WTC11 (cell line): ENCODE measurements around the gene CCDC88A. TPM values are rescaled to one million over a fixed set of nuclear protein-coding genes. Genes with fewer than 3 reads are reported as not detected.

ENCODE experiments used
- ATAC-seq: fragments of 200-7000 bp; cut with Tn5 transposase; 2 replicates; pipeline ENCODE4 v1.10.0; 2021; ENCODE audit warnings: mild to moderate bottlenecking, moderate library complexity
- CTCF ChIA-PET: fragments of 300-600 bp; sonication (Branson Sonifier 250); formaldehyde crosslinking; loops from one replicate; lab custom pipeline; 2021; ENCODE audit warnings: antibody characterized with exemption; lab: Charles Lee
- POLR2A ChIA-PET: fragments of 350-600 bp; sonication (Branson Sonifier 250); formaldehyde crosslinking; loops from one replicate; lab custom pipeline; 2021; ENCODE audit warnings: antibody characterized with exemption; lab: Charles Lee
- DNase-seq: peaks from one replicate; pipeline ENCODE4 v3.0.0; 2021; ENCODE audit warnings: low spot score
- H3K27ac Mint-ChIP-seq: 2 replicates; pipeline ENCODE4 v1.8.0; 2021; ENCODE audit warnings: mixed read lengths
- H3K27me3 Mint-ChIP-seq: 2 replicates; pipeline ENCODE4 v1.8.0; 2021; ENCODE audit warnings: low read depth, mild to moderate bottlenecking, moderate library complexity, mixed read lengths
- H3K36me3 Mint-ChIP-seq: 2 replicates; pipeline ENCODE4 v1.8.0; 2021; ENCODE audit warnings: mixed read lengths
- H3K4me1 Mint-ChIP-seq: 2 replicates; pipeline ENCODE4 v1.8.0; 2022; ENCODE audit warnings: mixed read lengths
- H3K4me3 Mint-ChIP-seq: 2 replicates; pipeline ENCODE4 v1.8.0; 2021; ENCODE audit warnings: mild to moderate bottlenecking, moderate library complexity, mixed read lengths
- H3K9me3 Mint-ChIP-seq: 2 replicates; pipeline ENCODE4 v1.8.0; 2021; ENCODE audit warnings: mixed read lengths
- ATF3 ChIP-seq: sonication (generic); formaldehyde crosslinking; conservative IDR thresholded peaks from 2 replicates; pipeline ENCODE4 v1.8.1; 2022; ENCODE audit warnings: mild to moderate bottlenecking, missing genetic modification reagents
- CBFB ChIP-seq: sonication (generic); formaldehyde crosslinking; IDR thresholded peaks from 2 replicates; pipeline ENCODE4 v1.8.1; 2022; ENCODE audit warnings: mild to moderate bottlenecking, low read depth, missing genetic modification reagents
- CREM ChIP-seq: sonication (generic); formaldehyde crosslinking; IDR thresholded peaks from 2 replicates; pipeline ENCODE4 v1.8.1; 2022; ENCODE audit warnings: mild to moderate bottlenecking, missing genetic modification reagents, moderate library complexity
- ELF4 ChIP-seq: sonication (generic); formaldehyde crosslinking; IDR thresholded peaks from 2 replicates; pipeline ENCODE4 v1.8.1; 2022; ENCODE audit warnings: low read depth, mild to moderate bottlenecking, moderate library complexity, missing genetic modification reagents
- ERG ChIP-seq: fragments of 250-450 bp; sonication (Bioruptor Pico); IDR thresholded peaks from 2 replicates; pipeline ENCODE4 v1.8.0; 2021; ENCODE audit warnings: mild to moderate bottlenecking
- ESRRA ChIP-seq: sonication (generic); formaldehyde crosslinking; IDR thresholded peaks from 2 replicates; pipeline ENCODE4 v1.8.1; 2022; ENCODE audit warnings: mild to moderate bottlenecking, missing genetic modification reagents, borderline replicate concordance
- FOXP1 ChIP-seq: sonication (generic); formaldehyde crosslinking; IDR thresholded peaks from 2 replicates; pipeline ENCODE4 v1.8.0; 2022; ENCODE audit warnings: missing genetic modification reagents, mild to moderate bottlenecking, moderate library complexity, borderline replicate concordance
- GRHL2 ChIP-seq: fragments of 250-450 bp; sonication (Bioruptor Pico); IDR thresholded peaks from 2 replicates; pipeline ENCODE4 v1.8.0; 2022; ENCODE audit warnings: mild to moderate bottlenecking, moderate library complexity; ENCODE audit not compliant: insufficient replicate concordance, severe bottlenecking
- JUN ChIP-seq: sonication (generic); formaldehyde crosslinking; IDR thresholded peaks from 2 replicates; pipeline ENCODE4 v1.8.0; 2023; ENCODE audit warnings: mild to moderate bottlenecking, missing genetic modification reagents
- KAT7 ChIP-seq: sonication (generic); formaldehyde crosslinking; IDR thresholded peaks from 2 replicates; pipeline ENCODE4 v1.8.1; 2023; ENCODE audit warnings: missing genetic modification reagents, mild to moderate bottlenecking, borderline replicate concordance
- NFATC4 ChIP-seq: fragments of 250-450 bp; sonication (Bioruptor Pico); IDR thresholded peaks from 2 replicates; pipeline ENCODE4 v1.9.0; 2021; ENCODE audit warnings: mild to moderate bottlenecking
- OVOL2 ChIP-seq: fragments of 250-450 bp; sonication (Bioruptor Pico); IDR thresholded peaks from 2 replicates; pipeline ENCODE4 v1.9.0; 2021; ENCODE audit warnings: mild to moderate bottlenecking, borderline replicate concordance
- SP1 ChIP-seq: sonication (generic); formaldehyde crosslinking; conservative IDR thresholded peaks from 2 replicates; pipeline ENCODE4 v1.8.1; 2022; ENCODE audit warnings: missing genetic modification reagents
- ZMAT4 ChIP-seq: fragments of 250-450 bp; sonication (Bioruptor Pico); IDR thresholded peaks from 2 replicates; pipeline ENCODE4 v1.9.0; 2021; ENCODE audit warnings: mild to moderate bottlenecking
- ZNF121 ChIP-seq: sonication (generic); formaldehyde crosslinking; IDR thresholded peaks from 2 replicates; pipeline ENCODE4 v1.8.0; 2023; ENCODE audit warnings: missing genetic modification reagents
- ZNF219 ChIP-seq: sonication (generic); formaldehyde crosslinking; IDR thresholded peaks from 2 replicates; pipeline ENCODE4 v1.8.0; 2023; ENCODE audit warnings: missing genetic modification reagents, mild to moderate bottlenecking, borderline replicate concordance
- ZNF317 ChIP-seq: sonication (generic); formaldehyde crosslinking; IDR thresholded peaks from 2 replicates; pipeline ENCODE4 v1.8.1; 2023; ENCODE audit warnings: low read depth, mild to moderate bottlenecking, moderate library complexity, missing genetic modification reagents, borderline replicate concordance
- ZNF396 ChIP-seq: fragments of 250-450 bp; sonication (Bioruptor Pico); IDR thresholded peaks from 2 replicates; pipeline ENCODE4 v1.8.0; 2021; ENCODE audit warnings: mild to moderate bottlenecking, moderate library complexity, borderline replicate concordance
- total RNA-seq: library from RNA; stranded (reverse); gene quantifications from 3 replicates; pipeline ENCODE4 v1.2.3, GENCODE V29; 2021
- TF ChIP-seq, protein P1 (sequence below): sonication (generic); formaldehyde crosslinking; IDR thresholded peaks from 2 replicates; pipeline ENCODE4 v1.8.0; 2022; ENCODE audit warnings: mild to moderate bottlenecking, missing genetic modification reagents
- TF ChIP-seq, protein P2 (sequence below): fragments of 200-600 bp; IDR thresholded peaks from 2 replicates; pipeline ENCODE4 v1.8.0; 2022; ENCODE audit warnings: antibody characterized with exemption
- TF ChIP-seq, protein P3 (sequence below): sonication (generic); formaldehyde crosslinking; IDR thresholded peaks from 2 replicates; pipeline ENCODE4 v1.8.1; 2023; ENCODE audit warnings: mild to moderate bottlenecking, missing genetic modification reagents

Gene CCDC88A
- total RNA-seq, 1 experiment from 2014 or later: 97.5 TPM

DNA sequence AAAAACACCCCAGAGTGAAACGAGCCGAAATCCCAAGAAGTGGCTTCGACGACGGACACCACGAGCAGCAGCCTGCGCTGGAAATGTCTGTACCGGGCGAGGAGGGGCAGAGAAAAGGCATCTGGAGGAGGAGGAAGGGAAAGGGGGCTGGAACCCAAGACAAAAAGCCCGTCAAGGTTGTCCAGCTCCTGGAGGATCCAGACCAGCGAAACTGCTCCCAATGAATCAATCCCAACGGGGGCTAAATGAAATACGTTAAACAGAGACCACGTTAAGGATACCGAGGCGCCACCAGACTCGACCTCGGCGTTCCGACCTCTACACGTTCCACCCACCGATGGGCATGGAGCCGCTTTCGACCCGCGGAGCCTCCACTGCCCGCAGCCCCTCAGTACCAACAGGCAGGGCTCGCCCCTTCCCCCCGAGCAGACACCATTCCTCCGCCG lies 400 bp downstream of the CCDC88A start:
- peak; percentile 61 for ATAC-seq
- CTCF ChIA-PET: interaction anchor here (0.9 kb wide), 1 partner anchor 100 kb away, joined by 4 read pairs; the partner anchor contains the start of gene CFAP36
- no peak for DNase-seq
- H3K27me3 Mint-ChIP-seq: no peaks in the 10 kb centered on the region
- peak overlapping the region; percentile 90 for H3K4me3 Mint-ChIP-seq
- peaks cover 2% of the 10 kb centered on the region; the same call in 1 of the 2 replicates for H3K36me3 Mint-ChIP-seq
- TF ChIP-seq ERG (CRISPR knock-in tag) (no peak), CBFB (no peak), FOXP1 (CRISPR knock-in tag) (0 out of 2 replicates have a peak, but pooled peaks have one; percentile 5), ZNF219 (CRISPR knock-in tag) (0 out of 2 replicates have a peak, but pooled peaks have one; percentile 7), KAT7 (CRISPR knock-in tag) (0 out of 2 replicates have a peak, but pooled peaks have one; percentile 78)
- peaks cover 26% of the 10 kb centered on the region for H3K4me1 Mint-ChIP-seq
- POLR2A ChIA-PET: interaction anchor here (0.6 to 1.3 kb wide), 4 partner anchors 16 to 369 kb away, joined by 3 to 6 read pairs (median 4); partner anchors contain the start of genes CFAP36, PPP4R3B and RTN4
- H3K27ac Mint-ChIP-seq: peak overlapping the region; percentile 94
- H3K9me3 Mint-ChIP-seq: no peaks in the 10 kb centered on the region

DNA sequence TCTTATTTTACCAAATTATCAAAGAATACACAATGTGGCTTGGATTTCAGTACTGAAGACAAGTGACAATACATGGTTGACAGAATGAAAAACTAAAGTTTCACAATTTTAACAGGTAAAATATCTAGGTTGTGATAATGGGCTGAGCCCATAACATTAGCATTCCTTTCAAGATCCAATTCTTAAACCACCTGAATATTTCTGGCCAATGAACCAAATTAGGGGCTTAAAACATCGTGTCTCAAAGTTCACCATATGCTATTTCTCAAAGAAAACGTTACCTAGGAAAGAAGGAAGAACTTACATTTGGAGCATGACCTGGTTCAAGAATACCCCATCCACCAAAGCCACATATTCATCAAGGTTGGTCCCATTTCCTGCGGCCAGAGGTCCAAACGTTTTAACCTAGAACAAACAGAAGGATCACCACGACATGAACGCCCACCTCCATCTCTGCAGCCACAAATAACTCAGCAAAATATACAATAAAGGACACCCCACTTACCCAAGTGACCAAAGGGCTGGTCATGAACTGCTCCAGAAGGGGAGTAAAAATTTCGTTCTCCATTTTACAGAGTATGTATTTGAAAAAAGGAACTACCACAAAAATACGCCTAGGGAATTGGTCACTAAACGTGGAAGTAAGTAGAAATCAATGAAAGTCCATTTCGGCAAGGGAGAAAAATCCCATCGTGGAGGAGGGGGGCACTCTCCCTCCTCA lies 984 bp downstream of the CCDC88A start:
- Mint-ChIP-seq H3K27ac (peak overlapping the region; percentile 94), H3K27me3 (no peaks in the 10 kb centered on the region), H3K9me3 (no peaks in the 10 kb centered on the region), H3K4me3 (peak overlapping the region; percentile 90), H3K36me3 (peaks cover 4% of the 10 kb centered on the region; the same call in 1 of the 2 replicates), H3K4me1 (peaks cover 26% of the 10 kb centered on the region)
- POLR2A ChIA-PET: interaction anchor here (1.0 to 1.2 kb wide), 2 partner anchors 101 to 198 kb away, joined by 3 to 6 read pairs; partner anchors contain the start of genes CFAP36 and PPP4R3B
- no peak for ATAC-seq
- DNase-seq: no peak
- CTCF ChIA-PET: no interaction called here
- TF ChIP-seq ZNF396 (CRISPR knock-in tag): no peak
- TF ChIP-seq, protein P1, sequence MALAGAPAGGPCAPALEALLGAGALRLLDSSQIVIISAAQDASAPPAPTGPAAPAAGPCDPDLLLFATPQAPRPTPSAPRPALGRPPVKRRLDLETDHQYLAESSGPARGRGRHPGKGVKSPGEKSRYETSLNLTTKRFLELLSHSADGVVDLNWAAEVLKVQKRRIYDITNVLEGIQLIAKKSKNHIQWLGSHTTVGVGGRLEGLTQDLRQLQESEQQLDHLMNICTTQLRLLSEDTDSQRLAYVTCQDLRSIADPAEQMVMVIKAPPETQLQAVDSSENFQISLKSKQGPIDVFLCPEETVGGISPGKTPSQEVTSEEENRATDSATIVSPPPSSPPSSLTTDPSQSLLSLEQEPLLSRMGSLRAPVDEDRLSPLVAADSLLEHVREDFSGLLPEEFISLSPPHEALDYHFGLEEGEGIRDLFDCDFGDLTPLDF (CRISPR knock-in tag): no peak
- no peak for TF ChIP-seq CREM (CRISPR knock-in tag)
- no peak for TF ChIP-seq FOXP1 (CRISPR knock-in tag)

GRCh38 chr2:55418072-55418471 lies 1.6 kb downstream of the CCDC88A start:
- DNase-seq (no peak), ATAC-seq (no peak)
- Mint-ChIP-seq H3K9me3 (no peaks in the 10 kb centered on the region), H3K27me3 (no peaks in the 10 kb centered on the region), H3K4me1 (peaks cover 26% of the 10 kb centered on the region), H3K4me3 (peak overlapping the region; percentile 90), H3K27ac (no peak overlapping the region), H3K36me3 (peaks cover 4% of the 10 kb centered on the region)
- POLR2A ChIA-PET: no interaction called here
- CTCF ChIA-PET: no interaction called here
- no peak for TF ChIP-seq KAT7 (CRISPR knock-in tag)
- TF ChIP-seq ESRRA (CRISPR knock-in tag): no peak
- TF ChIP-seq JUN (CRISPR knock-in tag): no peak
- TF ChIP-seq, protein P2, sequence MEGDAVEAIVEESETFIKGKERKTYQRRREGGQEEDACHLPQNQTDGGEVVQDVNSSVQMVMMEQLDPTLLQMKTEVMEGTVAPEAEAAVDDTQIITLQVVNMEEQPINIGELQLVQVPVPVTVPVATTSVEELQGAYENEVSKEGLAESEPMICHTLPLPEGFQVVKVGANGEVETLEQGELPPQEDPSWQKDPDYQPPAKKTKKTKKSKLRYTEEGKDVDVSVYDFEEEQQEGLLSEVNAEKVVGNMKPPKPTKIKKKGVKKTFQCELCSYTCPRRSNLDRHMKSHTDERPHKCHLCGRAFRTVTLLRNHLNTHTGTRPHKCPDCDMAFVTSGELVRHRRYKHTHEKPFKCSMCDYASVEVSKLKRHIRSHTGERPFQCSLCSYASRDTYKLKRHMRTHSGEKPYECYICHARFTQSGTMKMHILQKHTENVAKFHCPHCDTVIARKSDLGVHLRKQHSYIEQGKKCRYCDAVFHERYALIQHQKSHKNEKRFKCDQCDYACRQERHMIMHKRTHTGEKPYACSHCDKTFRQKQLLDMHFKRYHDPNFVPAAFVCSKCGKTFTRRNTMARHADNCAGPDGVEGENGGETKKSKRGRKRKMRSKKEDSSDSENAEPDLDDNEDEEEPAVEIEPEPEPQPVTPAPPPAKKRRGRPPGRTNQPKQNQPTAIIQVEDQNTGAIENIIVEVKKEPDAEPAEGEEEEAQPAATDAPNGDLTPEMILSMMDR: no peak
- TF ChIP-seq, protein P3, sequence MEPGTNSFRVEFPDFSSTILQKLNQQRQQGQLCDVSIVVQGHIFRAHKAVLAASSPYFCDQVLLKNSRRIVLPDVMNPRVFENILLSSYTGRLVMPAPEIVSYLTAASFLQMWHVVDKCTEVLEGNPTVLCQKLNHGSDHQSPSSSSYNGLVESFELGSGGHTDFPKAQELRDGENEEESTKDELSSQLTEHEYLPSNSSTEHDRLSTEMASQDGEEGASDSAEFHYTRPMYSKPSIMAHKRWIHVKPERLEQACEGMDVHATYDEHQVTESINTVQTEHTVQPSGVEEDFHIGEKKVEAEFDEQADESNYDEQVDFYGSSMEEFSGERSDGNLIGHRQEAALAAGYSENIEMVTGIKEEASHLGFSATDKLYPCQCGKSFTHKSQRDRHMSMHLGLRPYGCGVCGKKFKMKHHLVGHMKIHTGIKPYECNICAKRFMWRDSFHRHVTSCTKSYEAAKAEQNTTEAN (CRISPR knock-in tag): no peak
- TF ChIP-seq OVOL2 (CRISPR knock-in tag): no peak
- no peak for TF ChIP-seq NFATC4 (CRISPR knock-in tag)
- no peak for TF ChIP-seq ZMAT4 (CRISPR knock-in tag)
- no peak for TF ChIP-seq ZNF121 (CRISPR knock-in tag)
- no peak for TF ChIP-seq ATF3 (CRISPR knock-in tag)
- TF ChIP-seq SP1 (CRISPR knock-in tag): no peak
- no peak for TF ChIP-seq ERG (CRISPR knock-in tag)
- TF ChIP-seq ZNF317 (CRISPR knock-in tag): no peak
- no peak for TF ChIP-seq ELF4 (CRISPR knock-in tag)
- TF ChIP-seq GRHL2: no peak
